Measurements from ENCODE around the gene ANO7. TPM values are rescaled to one million over a fixed set of nuclear protein-coding genes. Genes with fewer than 3 reads are reported as not detected.
"Not testable (repeated sequence)": the region's sequence is repeated elsewhere in the genome, so short reads cannot be mapped to it uniquely, and the experiment has no call there.

ANO7 gene
- total RNA-seq, 1 experiment from 2014 or later = 4.1 TPM

DNA sequence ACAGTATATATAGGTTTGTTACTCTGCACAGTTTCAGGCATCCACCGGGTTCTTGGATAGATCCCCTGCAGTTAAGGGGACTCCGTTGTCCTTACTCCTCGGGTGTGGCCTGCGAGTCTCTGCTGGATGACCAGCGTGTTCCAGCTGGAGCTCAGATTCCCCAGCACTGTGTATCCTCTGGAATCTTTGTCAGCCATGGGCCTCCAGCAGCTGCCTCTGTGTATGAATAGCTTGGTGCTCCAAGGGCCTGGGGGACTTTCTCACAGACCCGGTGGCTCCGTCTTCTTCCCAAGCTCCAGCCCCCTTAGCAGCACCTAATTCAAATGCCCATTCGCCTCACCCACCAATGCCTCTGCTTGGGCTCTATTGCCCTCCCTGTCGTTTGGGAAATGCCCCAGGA lies 6.3 kb downstream of the ANO7 start:
- H3K4me1 Mint-ChIP-seq (ENCODE audit: low read depth, unreplicated experiment) = no peaks in the 10 kb centered on the region
- no peak overlapping the region for H3K4me3 ChIP-seq (ENCODE audit: low read depth, low read length)
- no peaks in the 10 kb centered on the region for H3K36me3 ChIP-seq (ENCODE audit: control insufficient read depth, insufficient read depth, low read length)
- no TSS peak for BruUV-seq (replicated peaks)
- no peak for TF ChIP-seq CTCF (IDR thresholded peaks at IDR 0.05; ENCODE audit: insufficient read depth in 1 of 2, low read depth in 1 of 2, low read length in 1 of 2, severe bottlenecking in 1 of 2, unreplicated experiment in 1 of 2)
- H3K27me3 Mint-ChIP-seq (ENCODE audit: insufficient read depth, unreplicated experiment) = no peaks in the 10 kb centered on the region
- no peaks in the 10 kb centered on the region for H3K27me3 ChIP-seq (replicated peaks; ENCODE audit: control insufficient read depth, insufficient read depth, low read length)
- ChIA-PET POLR2A (no interaction called here), CTCF (no interaction called here)
- intact Hi-C loops (cut with micrococcal nuclease; ENCODE audit: unreplicated experiment) = no loop called here
- no peaks in the 10 kb centered on the region for H3K9me3 ChIP-seq
- H3K4me3 Mint-ChIP-seq (ENCODE audit: unreplicated experiment) = no peak overlapping the region
- no peaks in the 10 kb centered on the region for H3K36me3 Mint-ChIP-seq (ENCODE audit: insufficient read depth, unreplicated experiment)
- no peaks in the 10 kb centered on the region for H3K9me3 Mint-ChIP-seq (ENCODE audit: unreplicated experiment)
- H3K27ac Mint-ChIP-seq (ENCODE audit: unreplicated experiment) = no peak overlapping the region
- no peak for DNase-seq
- no peaks in the 10 kb centered on the region for H3K4me1 ChIP-seq

- TF ChIP-seq CTCF (IDR thresholded peaks at IDR 0.05; ENCODE audit: insufficient read depth in 1 of 2, low read depth in 1 of 2, low read length in 1 of 2, severe bottlenecking in 1 of 2, unreplicated experiment in 1 of 2) = no peak
- Histone ChIP-seq H3K4me3 (ENCODE audit: low read depth, low read length) (no peak overlapping the region), H3K27me3 (replicated peaks; ENCODE audit: control insufficient read depth, insufficient read depth, low read length) (no peaks in the 10 kb centered on the region), H3K9me3 (no peaks in the 10 kb centered on the region), H3K36me3 (ENCODE audit: control insufficient read depth, insufficient read depth, low read length) (no peaks in the 10 kb centered on the region), H3K4me1 (no peaks in the 10 kb centered on the region)
- ChIA-PET POLR2A (no interaction called here), CTCF (no interaction called here)
- no peaks in the 10 kb centered on the region for H3K27me3 Mint-ChIP-seq (ENCODE audit: insufficient read depth, unreplicated experiment)
- DNase-seq = no peak
- H3K9me3 Mint-ChIP-seq (ENCODE audit: unreplicated experiment) = no peaks in the 10 kb centered on the region
- no TSS peak for BruUV-seq (replicated peaks)
- no peak overlapping the region for H3K27ac Mint-ChIP-seq (ENCODE audit: unreplicated experiment)
- H3K4me3 Mint-ChIP-seq (ENCODE audit: unreplicated experiment) = no peak overlapping the region
- intact Hi-C loops (cut with micrococcal nuclease; ENCODE audit: unreplicated experiment) = no loop called here
- no peaks in the 10 kb centered on the region for H3K36me3 Mint-ChIP-seq (ENCODE audit: insufficient read depth, unreplicated experiment)
- H3K4me1 Mint-ChIP-seq (ENCODE audit: low read depth, unreplicated experiment) = no peaks in the 10 kb centered on the region
Observed at GRCh38 chr2:241195506-241196130, 7.1 kb downstream of the ANO7 start.

DNA sequence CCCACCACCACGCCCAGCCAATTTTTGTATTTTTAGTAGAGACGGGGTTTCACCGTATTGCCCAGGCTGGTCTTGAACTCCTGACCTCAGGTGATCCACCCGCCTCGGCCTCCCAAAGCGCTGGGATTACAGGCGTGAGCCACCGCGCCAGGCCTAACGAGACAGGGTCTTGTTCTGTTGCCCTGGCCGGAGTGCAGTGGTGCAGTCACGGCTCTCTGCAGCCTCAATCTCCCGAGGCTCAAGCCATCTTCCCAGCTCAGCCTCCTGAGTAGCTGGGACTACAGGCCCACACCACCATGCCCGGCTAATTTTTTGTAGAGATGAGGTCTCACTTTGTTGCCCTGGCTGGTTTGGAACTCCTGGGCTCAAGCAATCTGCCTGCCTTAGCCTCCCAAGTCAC lies 8.8 kb downstream of the ANO7 start:
- H3K27me3 Mint-ChIP-seq (ENCODE audit: insufficient read depth, unreplicated experiment); POLR2A ChIA-PET; BruUV-seq (replicated peaks); intact Hi-C loops (cut with micrococcal nuclease; ENCODE audit: unreplicated experiment); CTCF ChIA-PET; H3K4me3 Mint-ChIP-seq (ENCODE audit: unreplicated experiment); H3K9me3 Mint-ChIP-seq (ENCODE audit: unreplicated experiment); H3K4me1 ChIP-seq; H3K9me3 ChIP-seq; H3K4me1 Mint-ChIP-seq (ENCODE audit: low read depth, unreplicated experiment); DNase-seq; H3K36me3 ChIP-seq (ENCODE audit: control insufficient read depth, insufficient read depth, low read length); H3K36me3 Mint-ChIP-seq (ENCODE audit: insufficient read depth, unreplicated experiment); H3K27ac Mint-ChIP-seq (ENCODE audit: unreplicated experiment); H3K4me3 ChIP-seq (ENCODE audit: low read depth, low read length); H3K27me3 ChIP-seq (replicated peaks; ENCODE audit: control insufficient read depth, insufficient read depth, low read length): not testable (repeated sequence)

DNA sequence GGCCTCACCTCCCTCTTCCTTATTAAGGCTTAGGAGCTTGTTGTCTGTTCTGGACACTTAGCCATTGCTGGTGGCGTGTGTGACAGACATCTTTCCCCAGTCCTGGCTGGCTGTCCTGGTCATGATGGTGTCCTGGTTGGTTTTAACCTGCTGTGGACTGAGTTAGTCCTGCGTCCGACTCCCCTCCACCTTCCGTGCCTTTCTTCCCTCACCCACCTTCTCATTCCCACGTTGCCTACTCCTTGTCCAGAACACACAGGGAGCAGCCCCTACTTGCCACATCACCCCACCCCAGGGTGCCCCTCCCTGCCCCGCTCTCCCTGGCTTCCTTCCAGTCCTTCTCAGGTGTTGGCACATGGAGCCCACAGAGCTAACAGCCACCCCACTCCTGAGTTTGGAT lies 9.5 kb downstream of the ANO7 start:
- ChIA-PET POLR2A (no interaction called here), CTCF (no interaction called here)
- no peaks in the 10 kb centered on the region for H3K4me1 Mint-ChIP-seq (ENCODE audit: low read depth, unreplicated experiment)
- H3K4me3 ChIP-seq (ENCODE audit: low read depth, low read length) = no peak overlapping the region
- H3K36me3 ChIP-seq (ENCODE audit: control insufficient read depth, insufficient read depth, low read length) = no peaks in the 10 kb centered on the region
- H3K9me3 Mint-ChIP-seq (ENCODE audit: unreplicated experiment) = no peaks in the 10 kb centered on the region
- H3K9me3 ChIP-seq = no peaks in the 10 kb centered on the region
- H3K27me3 Mint-ChIP-seq (ENCODE audit: insufficient read depth, unreplicated experiment) = no peaks in the 10 kb centered on the region
- no peaks in the 10 kb centered on the region for H3K4me1 ChIP-seq
- DNase-seq = no peak
- H3K36me3 Mint-ChIP-seq (ENCODE audit: insufficient read depth, unreplicated experiment) = no peaks in the 10 kb centered on the region
- no peak for TF ChIP-seq CTCF (IDR thresholded peaks at IDR 0.05; ENCODE audit: insufficient read depth in 1 of 2, low read depth in 1 of 2, low read length in 1 of 2, severe bottlenecking in 1 of 2, unreplicated experiment in 1 of 2)
- no TSS peak for BruUV-seq (replicated peaks)
- intact Hi-C loops (cut with micrococcal nuclease; ENCODE audit: unreplicated experiment) = no loop called here
- H3K4me3 Mint-ChIP-seq (ENCODE audit: unreplicated experiment) = no peak overlapping the region
- no peak overlapping the region for H3K27ac Mint-ChIP-seq (ENCODE audit: unreplicated experiment)
- H3K27me3 ChIP-seq (replicated peaks; ENCODE audit: control insufficient read depth, insufficient read depth, low read length) = no peaks in the 10 kb centered on the region

Measured in Caco-2 (cell line).